HCT116 (cell line): ENCODE data around the gene QRICH1. TPM values are rescaled to one million over a fixed set of nuclear protein-coding genes. Genes with fewer than 3 reads are reported as not detected.
"Not testable (repeated sequence)": the region's sequence is repeated elsewhere in the genome, so short reads cannot be mapped to it uniquely, and the experiment has no call there.

ENCODE experiments used
- ATAC-seq: fragments of 200-7000 bp; cut with Tn5 transposase; 2 replicates; pipeline ENCODE4 v1.9.1; 2020; ENCODE audit warnings: mild to moderate bottlenecking, moderate library complexity
- BruUV-seq: library from RNA; stranded (reverse); fragments of 400-500 nt; replicated peaks from 2 replicates; lab custom pipeline; 2021; lab: Mats Ljungman, UMichigan
- CTCF ChIA-PET: fragments of 300-600 bp; sonication (Branson Sonifier 250); formaldehyde crosslinking; loops from one replicate; lab custom pipeline; 2021; ENCODE audit warnings: antibody characterized with exemption; lab: Charles Lee
- POLR2A ChIA-PET: fragments of 300-600, 350-600 bp; sonication (Branson Sonifier 250); formaldehyde crosslinking; loops from one replicate; lab custom pipeline; 2021; ENCODE audit warnings: antibody characterized with exemption; lab: Charles Lee
- RAD21 ChIA-PET, 2 experiments: fragments of 300-600 bp; sonication (Branson Sonifier 250); formaldehyde crosslinking; loops; one replicate each; lab custom pipeline; 2023; ENCODE audit warnings: low total read pairs in 2 of 2; ENCODE audit not compliant: uncharacterized antibody in 2 of 2, unreplicated experiment in 2 of 2, low non-redundant PET in 1 of 2; lab: Charles Lee
- DNase-seq: peaks from one replicate; pipeline ENCODE4 v3.0.0-alpha.2; 2010; ENCODE audit warnings: low read depth, low spot score
- H2AFZ ChIP-seq: fragments of 200-600 bp; shearing (Covaris generic), sonication (generic); 2 replicates; pipeline ENCODE4 v1.6.1; 2017; ENCODE audit warnings: low read depth, mixed run types, mixed read lengths, antibody characterized with exemption, low read length; ENCODE audit not compliant: poor library complexity, severe bottlenecking
- H3K27ac ChIP-seq: 2 replicates; pipeline ENCODE4 v1.5.1; 2012; ENCODE audit warnings: low read depth, low read length
- H3K27me3 ChIP-seq: fragments of 200-600 bp; sonication (generic); 2 replicates; pipeline ENCODE4 v1.6.1; 2016; ENCODE audit warnings: mixed run types, low read length, mixed read lengths; ENCODE audit not compliant: insufficient read depth
- H3K36me3 ChIP-seq, 2 experiments: fragments of 200-500 bp in 1 of 2; fragments of 200-600 bp in 1 of 2; sonication (Bioruptor generic) in 1 of 2; sonication (generic) in 1 of 2; 2 replicates each; pipeline versions ENCODE4 v1.5.1 to v1.6.1; 2014 to 2016; ENCODE audit warnings: low read length in 2 of 2, inconsistent platforms in 1 of 2, mixed read lengths in 1 of 2, mixed run types in 1 of 2; ENCODE audit not compliant: insufficient read depth in 2 of 2, control insufficient read depth in 1 of 2
- H3K4me1 ChIP-seq, 2 experiments: fragments of 200-600 bp in 1 of 2; sonication (generic) in 1 of 2; 2 replicates each; pipeline versions ENCODE4 v1.5.1 to v1.6.1; 2012 to 2017; ENCODE audit warnings: low read length in 2 of 2, inconsistent platforms in 1 of 2, mild to moderate bottlenecking in 1 of 2, mixed read lengths in 1 of 2, mixed run types in 1 of 2, moderate library complexity in 1 of 2; ENCODE audit not compliant: insufficient read depth in 2 of 2, control insufficient read depth in 1 of 2
- H3K4me2 ChIP-seq: fragments of 200-600 bp; sonication (generic); 2 replicates; pipeline ENCODE4 v1.6.1; 2017; ENCODE audit warnings: mixed run types, low read length, mixed read lengths
- H3K4me3 ChIP-seq, 2 experiments: fragments of 200-600 bp in 1 of 2; sonication (generic) in 1 of 2; replicated peaks in 1 of 2; 2 replicates each; pipeline ENCODE4 v1.5.1; 2011 to 2016; ENCODE audit warnings: low read length in 2 of 2, control low read depth in 1 of 2, low read depth in 1 of 2, mild to moderate bottlenecking in 1 of 2, mixed read lengths in 1 of 2, mixed run types in 1 of 2
- H3K79me2 ChIP-seq: fragments of 200-600 bp; sonication (generic); 2 replicates; pipeline ENCODE4 v1.6.1; 2017; ENCODE audit warnings: mild to moderate bottlenecking, mixed run types, low read length, moderate library complexity, mixed read lengths; ENCODE audit not compliant: insufficient read depth
- H3K9ac ChIP-seq: fragments of 200-600 bp; sonication (generic); 2 replicates; pipeline ENCODE4 v1.6.1; 2016; ENCODE audit warnings: low read length, mixed read lengths
- H3K9me2 ChIP-seq: fragments of 200-600 bp; sonication (generic), shearing (Covaris generic); 2 replicates; pipeline ENCODE4 v1.6.1; 2017; ENCODE audit warnings: mixed run types, mild to moderate bottlenecking, moderate library complexity; ENCODE audit not compliant: insufficient read depth
- H3K9me3 ChIP-seq, 2 experiments: fragments of 200-500 bp in 1 of 2; fragments of 200-600 bp in 1 of 2; sonication (Bioruptor generic) in 1 of 2; sonication (generic) in 1 of 2; 2 replicates each; pipeline ENCODE4 v1.6.1; 2014 to 2017; ENCODE audit warnings: low read length in 2 of 2, mixed read lengths in 2 of 2, inconsistent platforms in 1 of 2, low read depth in 1 of 2, mild to moderate bottlenecking in 1 of 2, mixed run types in 1 of 2, moderate library complexity in 1 of 2; ENCODE audit not compliant: control insufficient read depth in 1 of 2, insufficient read depth in 1 of 2
- H4K20me1 ChIP-seq: fragments of 200-600 bp; sonication (generic), shearing (Covaris generic); 2 replicates; pipeline ENCODE4 v1.6.1; 2017; ENCODE audit warnings: mixed run types, mild to moderate bottlenecking, moderate library complexity; ENCODE audit not compliant: insufficient read depth
- CBX3 ChIP-seq: IDR thresholded peaks from 2 replicates; pipeline ENCODE4 v1.6.1; 2012; ENCODE audit warnings: low read depth
- CEBPB ChIP-seq: IDR thresholded peaks from 2 replicates; pipeline ENCODE4 v1.6.1; 2012; ENCODE audit warnings: low read depth
- ELF1 ChIP-seq: IDR thresholded peaks from 2 replicates; pipeline ENCODE4 v1.6.1; 2012; ENCODE audit warnings: low read depth, borderline replicate concordance
- EZH2 ChIP-seq: fragments of 200-600 bp; sonication (generic); IDR thresholded peaks from 2 replicates; pipeline ENCODE4 v1.6.1; 2017; ENCODE audit warnings: antibody characterized with exemption, mixed run types
- EZH2phosphoT487 ChIP-seq: fragments of 200-600 bp; IDR thresholded peaks from 2 replicates; pipeline ENCODE4 v1.6.1; 2018; ENCODE audit warnings: antibody characterized with exemption, borderline replicate concordance
- FOSL1 ChIP-seq: IDR thresholded peaks from 2 replicates; pipeline ENCODE4 v1.6.1; 2012; ENCODE audit warnings: low read depth
- POLR2A ChIP-seq: IDR thresholded peaks from 2 replicates; pipeline ENCODE4 v1.7.0; 2011; ENCODE audit warnings: borderline replicate concordance; ENCODE audit not compliant: insufficient read depth, insufficient read length; ENCODE audit errors: extremely low read depth
- POLR2AphosphoS5 ChIP-seq: IDR thresholded peaks from 2 replicates; pipeline ENCODE4 v1.6.1; 2011; ENCODE audit warnings: mild to moderate bottlenecking, low read depth, low read length, moderate library complexity
- REST ChIP-seq: IDR thresholded peaks from 2 replicates; pipeline ENCODE4 v1.6.1; 2012; ENCODE audit warnings: low read depth
- TCF7L2 ChIP-seq: IDR thresholded peaks from 2 replicates; pipeline ENCODE4 v1.7.0; 2011; ENCODE audit warnings: borderline replicate concordance, inconsistent platforms; ENCODE audit not compliant: insufficient read depth, insufficient read length; ENCODE audit errors: extremely low read depth
- ZBTB33 ChIP-seq: IDR thresholded peaks from 2 replicates; pipeline ENCODE4 v1.6.1; 2011; ENCODE audit warnings: mild to moderate bottlenecking, low read length, moderate library complexity; ENCODE audit not compliant: insufficient replicate concordance; ENCODE audit errors: extremely low read depth
- ZFX ChIP-seq: fragments of 450-650 bp; IDR thresholded peaks from 2 replicates; pipeline ENCODE4 v1.6.1; 2017
- intact Hi-C: fragments of 100-400 bp; cut with micrococcal nuclease; formaldehyde crosslinking; loops from 2 replicates; pipeline ENCODE4 v1.10.0; 2022
- total RNA-seq: library from RNA; stranded (reverse); gene quantifications from one replicate; pipeline ENCODE4 v1.2.1, GENCODE V29; 2021; ENCODE audit not compliant: unreplicated experiment

QRICH1 gene
- total RNA-seq, 1 experiment from 2014 or later, result 105 TPM

GRCh38 chr3:49008627-49009026, 85.2 kb downstream of the QRICH1 start:
- H4K20me1 ChIP-seq, ATAC-seq, H3K9me3 ChIP-seq, H3K27me3 ChIP-seq, H2AFZ ChIP-seq, intact Hi-C loops, BruUV-seq, DNase-seq, RAD21 ChIA-PET, H3K9me2 ChIP-seq: not testable (repeated sequence)
- Histone ChIP-seq H3K36me3 (peaks cover 6 to 13% of the 10 kb centered on the region in 2 experiments; a peak in 3 of 4 replicates), H3K27ac (peak overlapping the region; percentile 99), H3K79me2 (peaks cover 62% of the 10 kb centered on the region), H3K4me3 (peak overlapping the region; percentile 72 to 86), H3K9ac (peak overlapping the region; percentile 99), H3K4me1 (peaks cover 3 to 26% of the 10 kb centered on the region in 2 experiments; a peak in 3 of 4 replicates), H3K4me2 (peak overlapping the region; percentile 91)
- ChIA-PET POLR2A (interaction anchor here (1.0 to 2.5 kb wide), 3 partner anchors 8 to 21 kb away, joined by 3 to 39 read pairs (median 6); partner anchors contain the start of genes DALRD3, IMPDH2 and NDUFAF3), CTCF (interaction anchor here (0.9 to 3.2 kb wide), 2 partner anchors 13 to 269 kb away, joined by 3 to 27 read pairs; partner anchors contain the start of gene NDUFAF3)

GRCh38 chr3:49007771-49008528, 85.9 kb downstream of the QRICH1 start:
- peaks cover 3 to 26% of the 10 kb centered on the region in 2 experiments; a peak in 3 of 4 replicates for H3K4me1 ChIP-seq
- H3K9ac ChIP-seq, result peak overlapping the region; percentile 99
- H2AFZ ChIP-seq, result no peak overlapping the region
- DNase-seq, result peak; percentile 72
- intact Hi-C loops, result loop anchor here (1.0 kb wide), 1 partner anchor 10 kb away; the partner anchor contains the start of gene DALRD3
- POLR2A ChIA-PET, result interaction anchor here (1.0 to 2.6 kb wide), 10 partner anchors 9 to 332 kb away, joined by 3 to 52 read pairs (median 14); partner anchors contain the start of genes DALRD3, IMPDH2, KLHDC8B and NDUFAF3
- peak overlapping the region; percentile 72 to 86 for H3K4me3 ChIP-seq
- no peaks in the 10 kb centered on the region for H4K20me1 ChIP-seq
- no peaks in the 10 kb centered on the region for H3K9me3 ChIP-seq
- no peaks in the 10 kb centered on the region for H3K27me3 ChIP-seq
- peaks cover 6 to 9% of the 10 kb centered on the region in 2 experiments; a peak in 3 of 4 replicates for H3K36me3 ChIP-seq
- ATAC-seq, result peak; percentile 75
- BruUV-seq, result TSS peak; percentile 30
- H3K79me2 ChIP-seq, result peaks cover 55% of the 10 kb centered on the region
- H3K27ac ChIP-seq, result peak overlapping the region; percentile 99
- CTCF ChIA-PET, result interaction anchor here (0.9 to 3.2 kb wide), 8 partner anchors 10 to 289 kb away, joined by 3 to 42 read pairs (median 6); partner anchors contain the start of genes DALRD3, NDUFAF3, P4HTM and QRICH1
- peak overlapping the region; percentile 91 for H3K4me2 ChIP-seq
- no peaks in the 10 kb centered on the region for H3K9me2 ChIP-seq
- RAD21 ChIA-PET, result interaction anchor here (0.6 to 1.9 kb wide), 4 partner anchors 20 to 441 kb away, joined by 4 to 8 read pairs (median 6); partner anchors contain the start of gene QRICH1 (in 1 of the 2)
- TF ChIP-seq EZH2 (no peak), ZBTB33 (peak; percentile 5), ELF1 (no peak), REST (no peak), CBX3 (no peak), FOSL1 (no peak), POLR2A (no peak), TCF7L2 (no peak), EZH2phosphoT487 (no peak), CEBPB (no peak), ZFX (no peak), POLR2AphosphoS5 (peak; percentile 34)
